Cerebellar nuclear complex (tissue), 1 donor: Measurements from ENCODE around the gene OPRM1.
"Not testable (repeated sequence)": the region's sequence is repeated elsewhere in the genome, so short reads cannot be mapped to it uniquely, and the experiment has no call there.

Source experiments
- DNase-seq, 2 experiments: peaks; one replicate each; lab custom pipeline; 2025; lab: John Stamatoyannopoulos, UW

Gene OPRM1

GRCh38 chr6:154241061-154241460 is 202.0 kb downstream of the OPRM1 start:
- not testable (repeated sequence) for DNase-seq

- DNase-seq: no peak
Observed at GRCh38 chr6:154241581-154241980, 202.5 kb downstream of the OPRM1 start.

- no peak for DNase-seq
Observed at GRCh38 chr6:154242617-154243357, 203.7 kb downstream of the OPRM1 start.

- DNase-seq: no peak
Observed at GRCh38 chr6:154243793-154244750, 205.0 kb downstream of the OPRM1 start.

- DNase-seq: peak in 1 of 2 experiments; percentile 33
Observed at GRCh38 chr6:154245506-154245905, 206.5 kb downstream of the OPRM1 start.

GRCh38 chr6:154246723-154247118 is 207.7 kb downstream of the OPRM1 start:
- no peak for DNase-seq

GRCh38 chr6:154247119-154247861 is 208.2 kb downstream of the OPRM1 start:
- peak in 1 of 2 experiments; percentile 50 for DNase-seq

- no peak for DNase-seq
Observed at GRCh38 chr6:154249499-154250298, 210.7 kb downstream of the OPRM1 start.

GRCh38 chr6:154251116-154251515 is 212.1 kb downstream of the OPRM1 start:
- no peak for DNase-seq

- no peak for DNase-seq
Observed at GRCh38 chr6:154252678-154253077, 213.6 kb downstream of the OPRM1 start.

- no peak for DNase-seq
Observed at GRCh38 chr6:154257067-154257466, 218.0 kb downstream of the OPRM1 start.

- DNase-seq: no peak
Observed at GRCh38 chr6:154258064-154258757, 219.2 kb downstream of the OPRM1 start.

- no peak for DNase-seq
Observed at GRCh38 chr6:154261688-154262397, 222.8 kb downstream of the OPRM1 start.

- no peak for DNase-seq
Observed at GRCh38 chr6:154266560-154267099, 227.6 kb downstream of the OPRM1 start.

- no peak for DNase-seq
Observed at GRCh38 chr6:154267508-154268106, 228.6 kb downstream of the OPRM1 start.

GRCh38 chr6:154268486-154268885 is 229.4 kb downstream of the OPRM1 start:
- DNase-seq: no peak

GRCh38 chr6:154274168-154274567 is 235.1 kb downstream of the OPRM1 start:
- DNase-seq: no peak

GRCh38 chr6:154276810-154277628 is 238.0 kb downstream of the OPRM1 start:
- DNase-seq: peak in 1 of 2 experiments; percentile 15
